ENCODE results near the gene PDCL2. TPM values are rescaled to one million over a fixed set of nuclear protein-coding genes. Genes with fewer than 3 reads are reported as not detected.

The PDCL2 gene
- total and polyA plus RNA-seq, 2 of the 8 experiments (the other 6 are each of a cell fraction or from before 2014, with no cell fraction given), result not detected

- ChIA-PET POLR2A (ENCODE audit: partially characterized antibody) (no interaction called here), CTCF (ENCODE audit: partially characterized antibody) (interaction anchor here (0.6 kb wide), 1 partner anchor 27 kb away, joined by 3 read pairs; no protein-coding TSS in a partner anchor)
- no peak overlapping the region for H3K27ac ChIP-seq (ENCODE audit: low read depth, low read length)
- H2BK20ac ChIP-seq (ENCODE audit: low read length), result no peak overlapping the region
- H4K20me1 ChIP-seq (replicated peaks in 1 of 2; ENCODE audit: control insufficient read depth in 1 of 2, insufficient read depth in 2 of 2, low read length in 2 of 2), result no peaks in the 10 kb centered on the region
- no peak overlapping the region for H4K8ac ChIP-seq (ENCODE audit: extremely low read depth, insufficient read depth, low read length)
- no peak overlapping the region for H3K18ac ChIP-seq (ENCODE audit: extremely low read depth, low read length)
- no peak overlapping the region for H3K4me2 ChIP-seq (ENCODE audit: insufficient read depth in 1 of 2, low read depth in 2 of 2, low read length in 2 of 2)
- H3K23ac ChIP-seq (ENCODE audit: insufficient read length), result no peak overlapping the region
- FAIRE-seq (no peak), DNase-seq (ENCODE audit: low read depth in 1 of 2, low spot score in 2 of 2) (no peak)
- H2AK5ac ChIP-seq (ENCODE audit: low read depth, low read length), result no peak overlapping the region
- no peak overlapping the region for H3K56ac ChIP-seq (replicated peaks; ENCODE audit: insufficient read length, low read depth, low read length)
- no peak overlapping the region for H4K91ac ChIP-seq (replicated peaks; ENCODE audit: insufficient read length, low read length)
- no peak overlapping the region for H2BK15ac ChIP-seq (ENCODE audit: low read length)
- H3K36me3 ChIP-seq (ENCODE audit: control insufficient read depth in 2 of 4, insufficient read depth in 4 of 4, low read length in 3 of 4), result no peaks in the 10 kb centered on the region; a peak in 1 of 8 replicates
- H4K5ac ChIP-seq (ENCODE audit: insufficient read length, low read depth, low read length), result no peak overlapping the region
- no peak overlapping the region for H2AFZ ChIP-seq (ENCODE audit: low read length)
- H3K27me3 ChIP-seq (replicated peaks in 1 of 4; ENCODE audit: control insufficient read depth in 3 of 4, extremely low read depth in 1 of 4, insufficient read depth in 3 of 4, low read length in 3 of 4), result no peaks in the 10 kb centered on the region
- no peak overlapping the region for H2BK120ac ChIP-seq (replicated peaks; ENCODE audit: low read depth, low read length)
- H3K79me2 ChIP-seq (ENCODE audit: control insufficient read depth in 1 of 2, insufficient read depth in 2 of 2, low read length in 2 of 2), result no peaks in the 10 kb centered on the region
- no peak overlapping the region for H3K4me3 ChIP-seq (ENCODE audit: extremely low read depth in 1 of 4, insufficient read depth in 2 of 4, low read depth in 3 of 4, low read length in 4 of 4)
- peaks cover 3 to 4% of the 10 kb centered on the region in 2 experiments; a peak in 1 of 4 replicates for H3K9me3 ChIP-seq (ENCODE audit: insufficient read depth in 2 of 2, low read depth in 1 of 2, low read length in 1 of 2)
- no peaks in the 10 kb centered on the region for H3K79me1 ChIP-seq (ENCODE audit: low read depth, low read length)
- H2BK5ac ChIP-seq (ENCODE audit: low read depth, low read length), result no peak overlapping the region
- peaks cover 0 to 4% (median 0%) of the 10 kb centered on the region in 4 experiments; a peak in 1 of 7 replicates for H3K4me1 ChIP-seq (replicated peaks in 1 of 4; ENCODE audit: control insufficient read depth in 3 of 4, insufficient read depth in 4 of 4, low read length in 3 of 4)
- WGBS, 2 experiments (ENCODE audit: extremely low coverage in 1 of 2, insufficient coverage in 1 of 2, insufficient read length in 1 of 2, insufficient replicate concordance in 2 of 2, low coverage in 1 of 2, low lambda C conversion rate in 2 of 2, missing lambda C conversion rate in 1 of 2), result 93% methylated on average over 3 of the region's 3 CpGs; no CpG with 5 or more reads in 1 of the 2 experiments
- no peak overlapping the region for H2BK12ac ChIP-seq (ENCODE audit: low read depth, low read length)
- H3K23me2 ChIP-seq (ENCODE audit: low read depth, low read length), result no peaks in the 10 kb centered on the region
- no peak overlapping the region for H3K14ac ChIP-seq (ENCODE audit: insufficient read length)
- H3K4ac ChIP-seq (replicated peaks; ENCODE audit: insufficient read length, low read depth, low read length), result no peak overlapping the region
- H3K9ac ChIP-seq (replicated peaks in 1 of 4; ENCODE audit: extremely low read depth in 1 of 4, low read depth in 3 of 4, low read length in 3 of 4), result no peak overlapping the region
- TF ChIP-seq SP2 (IDR thresholded peaks at IDR 0.05; ENCODE audit: low read length) (no peak), SAP30 (IDR thresholded peaks at IDR 0.05; ENCODE audit: insufficient read depth, insufficient replicate concordance, low read length) (no peak), HDAC6 (IDR thresholded peaks at IDR 0.05; ENCODE audit: low read depth, low read length) (no peak), ZNF274 (IDR thresholded peaks at IDR 0.05; ENCODE audit: borderline replicate concordance, extremely low read depth, low read length) (no peak), POU5F1 (IDR thresholded peaks at IDR 0.05; ENCODE audit: low read depth, low read length) (no peak), CHD2 (IDR thresholded peaks at IDR 0.05; ENCODE audit: low read length) (no peak), CTCF (IDR thresholded peaks at IDR 0.05; ENCODE audit: control extremely low read depth in 1 of 3, insufficient read depth in 1 of 3, low read depth in 1 of 3, low read length in 3 of 3) (no peak), KDM5A (IDR thresholded peaks at IDR 0.05; ENCODE audit: low read length) (no peak), CEBPB (IDR thresholded peaks at IDR 0.05; ENCODE audit: low read depth, low read length) (no peak), MAX (IDR thresholded peaks at IDR 0.05) (no peak), USF2 (IDR thresholded peaks at IDR 0.05; ENCODE audit: low read length) (no peak)
Measured at GRCh38 chr4:55571806-55572205, 20.2 kb downstream of the PDCL2 start.

All from H1 (cell line).